ENCODE measurements around the gene CEP104. TPM values are rescaled to one million over a fixed set of nuclear protein-coding genes. Genes with fewer than 3 reads are reported as not detected.
A peak's percentile ranks its signal among the peaks of the same experiment; 100 is the strongest.

The CEP104 gene
- total and polyA plus RNA-seq, 9 of the 15 experiments (the other 6 are each of a cell fraction or from before 2014, with no cell fraction given): 11.2 to 63.4 (median 42.6) TPM

GRCh38 chr1:3771108-3772026 lies 85.6 kb downstream of the CEP104 start (continued):
- TF ChIP-seq ATF6 (CRISPR knock-in tag; IDR thresholded peaks at IDR 0.05): peak; percentile 39; the same call in 1 of the 2 replicates
- TF ChIP-seq ZBTB33 (CRISPR knock-in tag; IDR thresholded peaks at IDR 0.05): no peak
- no peak for TF ChIP-seq ZNF764 (CRISPR knock-in tag; IDR thresholded peaks at IDR 0.05; ENCODE audit: low read depth)
- peak; percentile 27; the same call in 1 of the 2 replicates for TF ChIP-seq NFIC (IDR thresholded peaks at IDR 0.05)
- TF ChIP-seq ELF1 (tag; IDR thresholded peaks at IDR 0.05): no peak
- TF ChIP-seq REST (IDR thresholded peaks at IDR 0.05; ENCODE audit: borderline replicate concordance): no peak
- no peak; the same call in 1 of the 2 replicates for TF ChIP-seq REST (CRISPR knock-in tag; IDR thresholded peaks at IDR 0.05; ENCODE audit: low read depth)
- TF ChIP-seq ZBED1 (IDR thresholded peaks at IDR 0.05): no peak
- TF ChIP-seq NELFE (IDR thresholded peaks at IDR 0.05; ENCODE audit: insufficient read depth, insufficient read length): no peak
- no peak for TF ChIP-seq MTA3 (IDR thresholded peaks at IDR 0.05; ENCODE audit: borderline replicate concordance)
- no peak for TF ChIP-seq TCF3 (CRISPR knock-in tag; IDR thresholded peaks at IDR 0.05)
- TF ChIP-seq ZNF57 (CRISPR knock-in tag; IDR thresholded peaks at IDR 0.05): no peak
- TF ChIP-seq MNT (conservative IDR thresholded peaks at IDR 0.05): no peak
